ENCODE measurements around the gene STUM. TPM values are rescaled to one million over a fixed set of nuclear protein-coding genes. Genes with fewer than 3 reads are reported as not detected.

The STUM gene
- polyA plus RNA-seq, 1 of the 3 experiments (the other 2 are of a cell fraction), result not detected

- TF ChIP-seq TEAD4 (IDR thresholded peaks at IDR 0.05; ENCODE audit: borderline replicate concordance, insufficient read depth) (no peak), NFIC (IDR thresholded peaks at IDR 0.05; ENCODE audit: borderline replicate concordance) (no peak), IRF3 (IDR thresholded peaks at IDR 0.05; ENCODE audit: low read depth, low read length) (no peak), USF1 (IDR thresholded peaks at IDR 0.05; ENCODE audit: borderline replicate concordance, low read depth) (no peak), SIN3A (IDR thresholded peaks at IDR 0.05; ENCODE audit: borderline replicate concordance, low read depth, low read length) (no peak), MEF2A (IDR thresholded peaks at IDR 0.05; ENCODE audit: borderline replicate concordance, low read depth) (no peak), CTCF (IDR thresholded peaks at IDR 0.05) (no peak), CHD2 (IDR thresholded peaks at IDR 0.05; ENCODE audit: low read length, partially characterized antibody) (no peak), FOXM1 (IDR thresholded peaks at IDR 0.05; ENCODE audit: low read depth) (no peak), NRF1 (IDR thresholded peaks at IDR 0.05; ENCODE audit: low read depth, low read length) (no peak), MXI1 (IDR thresholded peaks at IDR 0.05; ENCODE audit: low read depth, low read length) (no peak)
Measured at GRCh38 chr1:226553924-226554282, 5.3 kb downstream of the STUM start (continued).

GRCh38 chr1:226555092-226555491, 6.5 kb downstream of the STUM start:
- Histone ChIP-seq H4K20me1 (ENCODE audit: insufficient read depth) (no peaks in the 10 kb centered on the region), H3K4me2 (no peak overlapping the region), H3K9me3 (no peaks in the 10 kb centered on the region), H2AFZ (ENCODE audit: low read depth) (no peak overlapping the region), H3K27ac (ENCODE audit: low read depth in 2 of 2, low read length in 1 of 2) (no peak overlapping the region), H3K9me2 (no peaks in the 10 kb centered on the region), H3K4me3 (ENCODE audit: low read depth in 2 of 2, low read length in 1 of 2) (no peak overlapping the region), H3K79me2 (ENCODE audit: insufficient read depth) (no peaks in the 10 kb centered on the region), H3K4me1 (ENCODE audit: control insufficient read depth in 1 of 2, insufficient read depth in 2 of 2, low read depth in 1 of 2, low read length in 1 of 2) (peaks cover under 1 to 6% of the 10 kb centered on the region in 2 experiments; a peak in 1 of 4 replicates), H3K9ac (no peak overlapping the region), H3K27me3 (ENCODE audit: insufficient read depth) (peaks cover 30% of the 10 kb centered on the region), H3K36me3 (replicated peaks in 1 of 2; ENCODE audit: control insufficient read depth in 1 of 2, insufficient read depth in 2 of 2, low read length in 1 of 2) (no peaks in the 10 kb centered on the region), H3F3A (replicated peaks; ENCODE audit: insufficient read depth) (no peaks in the 10 kb centered on the region)
- 57% methylated on average over 4 of the region's 4 CpGs for WGBS (ENCODE audit: low lambda C conversion rate)
- TF ChIP-seq ZBTB33 (IDR thresholded peaks at IDR 0.05; ENCODE audit: borderline replicate concordance, low read depth) (no peak), USF1 (IDR thresholded peaks at IDR 0.05; ENCODE audit: borderline replicate concordance, low read depth) (no peak), GABPA (IDR thresholded peaks at IDR 0.05; ENCODE audit: low read depth) (no peak), REST (IDR thresholded peaks at IDR 0.05; ENCODE audit: low read depth, low read length) (no peak), SMC3 (IDR thresholded peaks at IDR 0.05; ENCODE audit: low read depth, low read length) (no peak), TAF1 (IDR thresholded peaks at IDR 0.05; ENCODE audit: borderline replicate concordance, low read depth, low read length) (no peak)
- no peak for DNase-seq
- ChIA-PET CTCF (interaction anchor here (0.9 to 2.0 kb wide), 4 partner anchors 14 to 130 kb away, joined by 4 to 6 read pairs (median 5); no protein-coding TSS in a partner anchor), POLR2A (no interaction called here)
